ENCODE measurements around the gene EPB41L4B. TPM values are rescaled to one million over a fixed set of nuclear protein-coding genes. Genes with fewer than 3 reads are reported as not detected.

EPB41L4B gene
- total and polyA plus RNA-seq, 2 of the 4 experiments (the other 2 are of a cell fraction) = 0.36 to 0.54 TPM

DNA sequence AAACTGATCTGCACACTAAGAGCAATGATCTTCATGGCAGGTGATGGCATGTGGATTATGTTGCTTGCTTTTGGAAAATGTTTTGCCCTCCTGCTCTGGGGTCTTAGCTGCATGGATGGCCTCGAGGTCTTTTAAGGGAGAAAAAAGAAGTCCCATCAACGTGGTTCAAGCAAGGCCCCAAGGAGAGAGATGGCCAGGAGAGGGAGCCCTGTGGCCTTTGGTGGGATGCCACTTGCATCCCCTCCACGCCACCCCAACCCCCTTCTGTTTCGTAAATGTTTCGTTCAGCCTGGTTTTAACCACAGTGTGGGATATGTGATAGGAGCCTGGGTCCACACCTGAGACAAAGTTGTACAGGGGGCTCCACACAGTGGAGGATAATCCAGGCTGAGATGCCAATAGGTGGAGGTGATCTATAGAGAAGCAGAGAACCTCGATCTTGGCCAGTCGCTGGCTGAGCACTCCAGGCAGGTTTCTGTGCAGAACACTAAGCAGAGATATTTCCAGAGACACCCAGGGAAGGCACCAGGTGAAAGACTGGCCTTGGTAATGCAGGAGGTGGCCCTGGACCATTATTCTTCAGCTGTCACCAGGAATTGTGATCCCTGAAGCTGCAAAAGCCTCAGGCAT is 128.0 kb downstream of the EPB41L4B start:
- Histone ChIP-seq H3K4me2 (ENCODE audit: low read depth, low read length) (no peak overlapping the region), H3K4ac (ENCODE audit: low read depth, low read length) (no peak overlapping the region), H3K27me3 (ENCODE audit: control insufficient read depth, insufficient read depth, low read length) (peaks cover 20% of the 10 kb centered on the region), H2BK15ac (ENCODE audit: low read depth, low read length) (no peak overlapping the region), H4K5ac (ENCODE audit: low read depth, low read length) (no peak overlapping the region), H3K79me1 (ENCODE audit: low read depth in 1 of 2, low read length in 2 of 2) (no peaks in the 10 kb centered on the region), H3K23ac (ENCODE audit: low read depth, low read length) (no peak overlapping the region), H3K4me1 (ENCODE audit: control insufficient read depth, insufficient read depth, low read length) (peaks cover 2% of the 10 kb centered on the region; the same call in 1 of the 2 replicates), H2AK5ac (ENCODE audit: low read depth, low read length) (no peak overlapping the region), H4K20me1 (ENCODE audit: insufficient read depth, low read length) (no peaks in the 10 kb centered on the region), H3K9me3 (ENCODE audit: control insufficient read depth, insufficient read depth, low read length) (no peaks in the 10 kb centered on the region), H2BK120ac (ENCODE audit: low read depth, low read length) (no peak overlapping the region), H3K9ac (ENCODE audit: low read depth, low read length) (no peak overlapping the region), H3K27ac (ENCODE audit: insufficient read depth, low read length) (no peak overlapping the region), H2BK5ac (ENCODE audit: low read depth, low read length, poor library complexity, severe bottlenecking) (no peak overlapping the region), H2AK9ac (replicated peaks; ENCODE audit: low read depth, low read length, poor library complexity) (no peak overlapping the region), H3K56ac (ENCODE audit: extremely low read depth, insufficient read depth, low read length) (no peak overlapping the region), H3K36me3 (ENCODE audit: control insufficient read depth, insufficient read depth, low read length) (no peaks in the 10 kb centered on the region), H3K9me1 (ENCODE audit: insufficient read depth, low read length) (peaks cover 2% of the 10 kb centered on the region; the same call in 1 of the 2 replicates), H3K4me3 (ENCODE audit: insufficient read depth, low read depth, low read length) (no peak overlapping the region), H2AFZ (replicated peaks; ENCODE audit: low read length, poor library complexity) (peak overlapping the region; percentile 4), H2BK20ac (ENCODE audit: low read depth, low read length) (no peak overlapping the region), H3K14ac (replicated peaks; ENCODE audit: low read depth, low read length) (no peak overlapping the region), H4K91ac (ENCODE audit: insufficient read depth, low read depth, low read length) (no peak overlapping the region), H3K18ac (ENCODE audit: low read depth, low read length) (no peak overlapping the region), H4K8ac (ENCODE audit: low read depth in 2 of 2, low read length in 2 of 2) (no peak overlapping the region)
- dilution Hi-C loops (cut with HindIII; ENCODE audit: low sequenced_read_pairs, unreplicated experiment) = no loop called here
- POLR2A ChIA-PET (ENCODE audit: unreplicated experiment) = no interaction called here
- DNase-seq (peak; percentile 7), ATAC-seq (ENCODE audit: low read depth) (peak; percentile 53)
- intact Hi-C loops (cut with micrococcal nuclease) = loop anchor here (1.0 to 10.0 kb wide), 2 partner anchors 128 to 332 kb away; partner anchors contain the start of gene EPB41L4B
- no TSS peak for BruUV-seq (replicated peaks)
- CTCF ChIA-PET = no interaction called here
- 81% methylated on average over 2 of the region's 7 CpGs; no CpG with 5 or more reads in 1 of the 2 experiments for WGBS, 2 experiments (ENCODE audit: extremely low coverage in 2 of 2, insufficient read length in 1 of 2)
- in situ Hi-C loops (cut with MboI; ENCODE audit: low sequenced_read_pairs) = loop anchor here (5.0 to 25.0 kb wide), 2 partner anchors 51 to 119 kb away; partner anchors contain the start of gene EPB41L4B
- TF ChIP-seq, protein P1, sequence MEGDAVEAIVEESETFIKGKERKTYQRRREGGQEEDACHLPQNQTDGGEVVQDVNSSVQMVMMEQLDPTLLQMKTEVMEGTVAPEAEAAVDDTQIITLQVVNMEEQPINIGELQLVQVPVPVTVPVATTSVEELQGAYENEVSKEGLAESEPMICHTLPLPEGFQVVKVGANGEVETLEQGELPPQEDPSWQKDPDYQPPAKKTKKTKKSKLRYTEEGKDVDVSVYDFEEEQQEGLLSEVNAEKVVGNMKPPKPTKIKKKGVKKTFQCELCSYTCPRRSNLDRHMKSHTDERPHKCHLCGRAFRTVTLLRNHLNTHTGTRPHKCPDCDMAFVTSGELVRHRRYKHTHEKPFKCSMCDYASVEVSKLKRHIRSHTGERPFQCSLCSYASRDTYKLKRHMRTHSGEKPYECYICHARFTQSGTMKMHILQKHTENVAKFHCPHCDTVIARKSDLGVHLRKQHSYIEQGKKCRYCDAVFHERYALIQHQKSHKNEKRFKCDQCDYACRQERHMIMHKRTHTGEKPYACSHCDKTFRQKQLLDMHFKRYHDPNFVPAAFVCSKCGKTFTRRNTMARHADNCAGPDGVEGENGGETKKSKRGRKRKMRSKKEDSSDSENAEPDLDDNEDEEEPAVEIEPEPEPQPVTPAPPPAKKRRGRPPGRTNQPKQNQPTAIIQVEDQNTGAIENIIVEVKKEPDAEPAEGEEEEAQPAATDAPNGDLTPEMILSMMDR (conservative IDR thresholded peaks at IDR 0.05; ENCODE audit: low read depth, low read length) = peak; percentile 39
- TF ChIP-seq, protein P2, sequence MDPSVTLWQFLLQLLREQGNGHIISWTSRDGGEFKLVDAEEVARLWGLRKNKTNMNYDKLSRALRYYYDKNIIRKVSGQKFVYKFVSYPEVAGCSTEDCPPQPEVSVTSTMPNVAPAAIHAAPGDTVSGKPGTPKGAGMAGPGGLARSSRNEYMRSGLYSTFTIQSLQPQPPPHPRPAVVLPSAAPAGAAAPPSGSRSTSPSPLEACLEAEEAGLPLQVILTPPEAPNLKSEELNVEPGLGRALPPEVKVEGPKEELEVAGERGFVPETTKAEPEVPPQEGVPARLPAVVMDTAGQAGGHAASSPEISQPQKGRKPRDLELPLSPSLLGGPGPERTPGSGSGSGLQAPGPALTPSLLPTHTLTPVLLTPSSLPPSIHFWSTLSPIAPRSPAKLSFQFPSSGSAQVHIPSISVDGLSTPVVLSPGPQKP (IDR thresholded peaks at IDR 0.05; ENCODE audit: borderline replicate concordance, low read depth, low read length) = no peak
- TF ChIP-seq MAFK (IDR thresholded peaks at IDR 0.05; ENCODE audit: low read depth, low read length) (no peak), SMC3 (IDR thresholded peaks at IDR 0.05; ENCODE audit: low read depth, low read length) (peak; percentile 45), RAD21 (IDR thresholded peaks at IDR 0.05; ENCODE audit: low read length) (peak; percentile 47; the same call in 1 of the 2 replicates), POLR2A (IDR thresholded peaks at IDR 0.05; ENCODE audit: low read depth, low read length) (no peak)

Data from IMR-90 (cell line).